NB4 (cell line): Measurements from ENCODE around the gene ARHGAP26.
A peak's percentile ranks its signal among the peaks of the same experiment; 100 is the strongest.

Source experiments
- DNase-seq: peaks from one replicate; pipeline ENCODE4 v3.0.0; 2010; ENCODE audit warnings: low read depth
- H3K4me3 ChIP-seq: one replicate; pipeline ENCODE4 v1.5.1; 2011; ENCODE audit warnings: mild to moderate bottlenecking, low read depth, low read length, moderate library complexity
- CTCF ChIP-seq: IDR thresholded peaks from one replicate; pipeline ENCODE4 v1.5.1; 2012; ENCODE audit warnings: low read depth, low read length
- MAX ChIP-seq: IDR thresholded peaks from 2 replicates; pipeline ENCODE4 v1.6.1; 2011; ENCODE audit warnings: low read depth, low read length
- MYC ChIP-seq: IDR thresholded peaks from 2 replicates; pipeline ENCODE4 v1.6.1; 2011; ENCODE audit warnings: low read depth, low read length
- POLR2A ChIP-seq: IDR thresholded peaks from 2 replicates; pipeline ENCODE4 v1.6.1; 2011; ENCODE audit warnings: mild to moderate bottlenecking; ENCODE audit not compliant: insufficient read length; ENCODE audit errors: extremely low read depth

ARHGAP26 gene

GRCh38 chr5:143207058-143207457 lies 436.9 kb downstream of the ARHGAP26 start:
- no peak for DNase-seq
- no peak for TF ChIP-seq MYC
- TF ChIP-seq POLR2A: no peak
- no peak for TF ChIP-seq CTCF
- no peak for TF ChIP-seq MAX
- no peak overlapping the region for H3K4me3 ChIP-seq

- DNase-seq: no peak
- TF ChIP-seq MYC (no peak), CTCF (no peak), MAX (no peak), POLR2A (no peak)
- no peak overlapping the region for H3K4me3 ChIP-seq
Measured at GRCh38 chr5:143207563-143208364, 437.6 kb downstream of the ARHGAP26 start.

- no peak for TF ChIP-seq CTCF
- no peak for TF ChIP-seq POLR2A
- TF ChIP-seq MAX: no peak
- TF ChIP-seq MYC: no peak
- H3K4me3 ChIP-seq: no peak overlapping the region
Measured at GRCh38 chr5:143208365-143208641, 438.1 kb downstream of the ARHGAP26 start.

GRCh38 chr5:143208781-143209510 lies 438.8 kb downstream of the ARHGAP26 start:
- DNase-seq: no peak
- TF ChIP-seq MAX (no peak), MYC (no peak), CTCF (peak; percentile 20), POLR2A (no peak)
- no peak overlapping the region for H3K4me3 ChIP-seq

More at GRCh38 chr5:143208365-143208641, 438.1 kb downstream of the ARHGAP26 start:
- no peak for DNase-seq

GRCh38 chr5:143209881-143210395 lies 439.8 kb downstream of the ARHGAP26 start:
- H3K4me3 ChIP-seq: no peak overlapping the region
- TF ChIP-seq CTCF (no peak), MYC (no peak), MAX (no peak), POLR2A (no peak)
- no peak for DNase-seq

- no peak for DNase-seq
- H3K4me3 ChIP-seq: no peak overlapping the region
- TF ChIP-seq MYC (no peak), MAX (no peak)
Measured at GRCh38 chr5:143210576-143210975, 440.4 kb downstream of the ARHGAP26 start.
